UCSD-AML1 (cell line): ENCODE measurements around the gene AKR1C2.
"Not testable (repeated sequence)": the region's sequence is repeated elsewhere in the genome, so short reads cannot be mapped to it uniquely, and the experiment has no call there.

Experiments
- DNase-seq: peaks from one replicate; lab custom pipeline; 2025; ENCODE audit not compliant: unreplicated experiment; lab: John Stamatoyannopoulos, UW

AKR1C2 gene

DNA sequence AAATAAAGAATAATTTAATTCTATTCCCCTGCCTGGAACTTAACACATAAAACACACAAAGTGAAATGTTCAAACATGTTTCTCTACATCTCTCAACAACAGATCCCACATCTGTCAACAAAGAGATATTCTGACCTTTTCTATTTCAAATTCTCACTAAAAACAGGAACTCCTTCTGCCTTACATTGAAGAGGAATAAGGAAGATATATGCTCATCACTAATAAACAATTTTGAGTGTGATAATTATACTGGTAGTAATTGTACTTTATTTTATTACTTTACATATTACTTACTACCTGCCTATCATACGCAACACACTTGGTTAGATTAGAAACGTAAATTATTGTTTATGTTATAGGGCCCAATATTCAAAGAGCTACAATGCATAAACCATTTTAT, 13.4 kb downstream of the AKR1C2 start:
- DNase-seq: no peak

DNA sequence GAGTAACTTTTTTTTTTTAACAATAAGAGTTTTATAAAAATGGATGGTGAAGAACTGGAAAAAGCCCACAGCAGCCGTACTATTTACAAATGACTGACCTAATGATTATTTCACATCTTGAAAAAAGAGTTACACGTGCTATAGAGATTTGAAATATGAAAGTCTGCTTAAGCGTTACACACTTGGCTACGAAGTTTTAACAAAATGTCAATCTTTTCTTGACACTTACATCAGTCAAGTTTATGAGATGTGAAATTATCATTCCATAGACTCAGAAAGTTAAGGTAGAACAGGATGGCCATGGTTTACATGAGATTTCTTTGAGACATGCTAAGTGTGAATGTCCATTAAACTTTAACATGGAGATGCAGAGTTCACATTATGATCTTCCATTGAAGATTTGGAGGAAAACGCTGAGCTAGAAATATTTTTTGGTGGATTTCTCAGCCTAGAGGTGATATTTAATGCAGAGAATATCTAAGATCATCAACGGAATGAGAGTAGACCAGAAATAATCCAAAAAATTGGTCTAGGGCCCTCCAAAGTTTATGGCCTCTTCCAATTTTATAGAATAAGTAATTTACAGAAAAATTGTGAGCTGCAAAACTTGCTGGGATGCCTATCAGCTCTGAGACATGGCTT, 15.5 kb downstream of the AKR1C2 start:
- DNase-seq: not testable (repeated sequence)

DNA sequence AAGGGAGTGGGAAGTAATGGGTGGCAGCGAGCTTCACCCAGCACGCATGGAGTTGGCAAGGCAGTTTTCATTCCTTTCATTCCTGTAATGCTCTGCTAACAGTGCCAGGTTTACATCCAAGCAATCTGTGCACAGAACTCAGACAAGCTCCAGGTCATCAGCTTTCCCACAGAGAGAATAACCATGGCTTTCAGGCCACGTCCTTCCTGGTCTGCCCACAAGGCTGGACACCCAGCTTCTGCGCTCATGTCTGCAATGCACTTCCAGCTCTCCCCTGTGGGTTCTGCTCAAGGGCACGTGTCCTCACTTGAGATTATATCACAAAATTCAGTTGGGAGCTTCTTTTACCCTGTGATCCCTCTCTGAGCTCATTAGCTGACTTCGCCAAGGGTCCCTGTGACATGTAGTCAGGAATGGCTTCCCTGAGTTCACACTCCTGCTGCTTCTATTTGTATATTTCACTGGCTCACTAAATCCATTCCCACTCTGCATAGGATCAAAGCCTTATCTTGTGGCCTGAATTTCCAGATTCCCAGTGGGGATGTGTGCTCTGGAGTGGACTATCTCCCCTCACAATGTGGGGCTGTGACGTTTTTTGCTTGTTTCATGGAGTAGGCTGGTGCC, 18.6 kb downstream of the AKR1C2 start:
- no peak for DNase-seq

DNA sequence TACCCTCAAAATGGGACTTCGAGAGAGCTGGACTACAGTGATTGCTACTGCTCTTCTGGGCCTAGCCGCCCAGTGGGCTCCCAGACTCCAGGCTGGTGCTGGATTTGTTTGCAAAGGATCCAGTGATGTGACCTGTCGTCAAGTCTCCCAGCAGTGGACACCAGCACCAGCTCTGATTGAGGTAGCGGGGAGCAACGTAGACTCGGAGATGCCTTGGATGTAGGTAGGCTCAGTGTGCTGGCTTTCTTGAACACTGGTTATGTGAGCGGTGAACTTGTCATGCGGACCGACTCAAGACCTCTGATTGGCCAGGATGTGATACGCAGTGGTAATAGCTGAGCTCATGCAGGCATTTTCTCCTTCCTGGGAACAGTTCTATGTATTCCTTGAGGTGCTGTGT, 19.4 kb downstream of the AKR1C2 start:
- DNase-seq: no peak

DNA sequence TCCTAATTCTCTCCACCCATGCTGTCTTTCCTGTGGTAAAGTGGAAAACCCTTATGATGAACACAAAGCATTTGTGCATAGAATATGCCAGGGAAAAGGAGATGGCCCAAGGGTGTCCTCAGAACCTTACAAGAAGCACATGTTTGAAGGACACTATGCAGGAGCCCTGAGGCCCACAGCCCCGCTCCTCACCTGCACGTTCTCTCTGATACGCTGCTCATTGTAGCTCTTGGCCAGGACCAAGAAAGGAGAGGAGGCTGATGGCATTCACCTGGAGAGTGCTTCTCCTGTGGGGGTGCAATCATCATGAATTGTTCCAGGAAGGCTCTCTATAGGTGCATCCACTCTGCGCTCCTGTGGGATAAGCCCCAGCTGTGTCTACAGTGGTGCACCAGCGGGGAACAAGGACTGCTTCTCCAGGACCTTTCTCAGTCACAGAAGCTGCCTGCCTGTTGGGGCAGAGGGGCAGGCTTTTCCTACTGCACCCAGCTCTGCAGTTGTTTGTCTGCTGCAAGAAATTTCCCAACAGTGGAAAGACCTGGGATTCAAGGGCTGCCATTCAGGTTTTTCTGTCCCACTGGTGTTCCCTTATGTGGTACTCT, 19.9 kb downstream of the AKR1C2 start:
- DNase-seq: no peak

DNA sequence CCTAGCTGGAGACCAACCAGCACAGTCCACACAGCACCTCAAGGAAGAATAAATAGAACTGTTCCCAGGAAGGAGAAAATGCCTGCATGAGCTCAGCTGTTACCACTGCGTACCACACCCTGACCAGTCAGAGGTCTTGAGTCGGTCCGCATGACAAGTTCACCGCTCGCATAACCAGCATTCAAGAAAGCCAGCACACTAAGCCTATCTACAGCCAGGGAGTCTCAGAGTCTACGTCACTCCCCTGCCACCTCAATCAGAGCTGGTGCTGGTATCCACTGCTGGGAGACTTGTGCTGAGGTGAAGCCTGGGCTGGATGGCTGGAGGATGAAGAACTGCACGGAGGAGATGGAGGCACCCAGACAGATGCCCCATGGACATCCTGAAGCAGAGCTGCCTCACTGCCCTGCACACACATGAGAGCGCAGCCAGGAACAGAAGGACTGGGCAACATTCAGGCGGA, 20.9 kb downstream of the AKR1C2 start:
- DNase-seq: no peak

DNA sequence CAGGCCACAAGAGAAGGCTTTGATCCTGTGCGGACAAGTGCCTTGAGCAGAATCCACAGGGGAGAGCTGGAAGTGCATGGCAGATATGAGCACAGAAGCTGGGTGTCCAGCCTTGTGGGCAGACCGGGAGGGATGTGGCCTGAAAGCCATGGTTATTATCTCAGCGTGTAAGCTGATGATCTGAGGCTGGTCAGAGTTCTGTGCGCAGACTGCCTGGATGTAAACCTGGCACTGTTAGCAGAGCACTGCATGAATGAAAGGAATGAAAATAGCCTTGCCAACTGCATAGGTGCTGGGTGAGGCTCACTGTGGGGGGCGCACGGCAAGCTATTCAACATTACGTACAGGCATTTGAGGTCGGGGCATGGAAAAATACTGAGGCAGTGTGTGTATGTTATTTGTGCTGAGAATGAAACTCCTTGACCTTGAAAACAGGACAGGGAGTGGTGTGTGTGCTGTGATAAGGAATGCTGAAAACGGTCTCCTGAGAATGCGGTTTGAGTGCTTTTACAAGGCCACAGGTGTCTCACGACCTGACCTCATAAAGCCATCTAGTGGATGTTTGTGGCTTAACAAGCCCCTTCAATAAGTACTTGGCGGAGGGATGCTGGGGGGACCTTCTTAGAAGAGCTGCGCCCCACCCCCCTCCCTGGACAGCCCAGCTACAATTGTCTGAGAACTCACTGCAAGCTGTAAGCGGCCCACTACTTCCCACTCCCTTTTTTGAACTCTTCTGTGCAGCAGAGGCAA, 21.8 kb downstream of the AKR1C2 start:
- no peak for DNase-seq

DNA sequence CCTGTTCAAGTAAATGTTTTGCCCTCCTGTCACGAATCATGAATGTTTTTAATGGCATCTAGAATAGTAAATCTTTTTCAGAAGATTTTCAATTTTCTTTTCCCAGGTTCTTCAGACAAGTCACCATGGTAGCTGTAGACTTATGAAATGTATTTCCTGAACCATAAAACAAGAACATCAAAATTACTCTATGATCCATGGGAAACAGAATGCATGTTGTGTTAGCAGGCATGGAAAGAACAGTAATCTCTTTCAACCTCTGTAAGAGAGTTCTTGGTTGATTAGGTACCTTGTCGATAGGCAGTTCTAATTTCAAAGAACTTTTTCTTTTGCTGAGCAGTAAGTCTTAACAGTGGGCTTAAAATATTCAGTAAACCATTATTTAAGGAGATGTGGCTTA, 22.9 kb downstream of the AKR1C2 start:
- no peak for DNase-seq

DNA sequence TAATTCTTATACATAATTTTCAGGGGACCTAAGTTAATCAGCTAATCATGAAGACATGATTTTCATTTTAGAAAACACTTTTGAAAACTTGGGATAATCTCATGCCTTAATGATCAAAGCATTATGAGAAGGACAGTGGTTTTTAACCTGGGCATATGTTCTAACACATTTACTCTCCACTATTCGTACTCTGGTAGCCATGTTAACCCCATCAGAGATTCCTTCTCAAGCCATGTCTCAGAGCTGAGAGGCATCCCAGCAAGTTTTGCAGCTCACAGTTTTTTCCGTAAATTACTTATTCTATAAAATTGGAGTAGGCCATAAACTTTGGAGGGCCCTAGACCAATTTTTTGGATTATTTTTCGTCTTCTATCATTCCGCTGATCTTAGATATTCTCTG, 24.8 kb downstream of the AKR1C2 start:
- DNase-seq: no peak

DNA sequence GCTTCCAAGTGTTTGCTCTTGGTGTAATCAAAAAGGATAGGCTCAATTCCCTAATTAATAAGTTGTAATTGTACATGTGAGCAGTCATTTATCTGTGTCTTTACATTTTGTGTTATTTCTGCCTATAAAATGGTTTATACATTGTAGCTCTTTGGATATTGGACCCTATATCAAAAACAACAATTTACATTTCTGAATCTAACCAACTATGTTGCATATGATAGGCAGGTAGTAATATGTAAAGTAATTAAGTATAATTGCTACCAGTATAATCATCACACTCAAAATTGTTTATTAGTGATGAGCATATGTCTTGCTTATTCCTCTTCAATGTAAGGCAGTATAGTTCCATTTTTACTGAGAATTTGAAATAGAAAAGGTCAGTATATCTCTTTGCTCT, 26.6 kb downstream of the AKR1C2 start:
- no peak for DNase-seq

DNA sequence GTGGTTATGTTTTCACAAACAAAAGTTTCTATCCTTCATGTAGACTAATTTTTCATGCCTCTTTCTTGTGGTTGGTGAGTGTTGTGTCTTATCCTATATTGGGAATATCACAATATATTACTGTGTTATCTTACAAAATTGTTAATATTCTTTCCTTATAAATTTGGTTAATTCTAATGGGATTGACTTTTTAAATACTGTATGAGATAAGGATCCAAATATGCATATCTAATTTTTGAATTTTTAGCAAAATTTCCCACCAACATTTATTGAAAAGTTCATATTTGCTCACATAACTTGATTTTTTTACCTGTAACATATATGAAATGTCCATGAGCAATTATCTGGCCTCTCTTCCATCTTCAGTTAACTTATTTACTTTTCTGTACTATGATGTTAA, 29.3 kb downstream of the AKR1C2 start:
- not testable (repeated sequence) for DNase-seq

DNA sequence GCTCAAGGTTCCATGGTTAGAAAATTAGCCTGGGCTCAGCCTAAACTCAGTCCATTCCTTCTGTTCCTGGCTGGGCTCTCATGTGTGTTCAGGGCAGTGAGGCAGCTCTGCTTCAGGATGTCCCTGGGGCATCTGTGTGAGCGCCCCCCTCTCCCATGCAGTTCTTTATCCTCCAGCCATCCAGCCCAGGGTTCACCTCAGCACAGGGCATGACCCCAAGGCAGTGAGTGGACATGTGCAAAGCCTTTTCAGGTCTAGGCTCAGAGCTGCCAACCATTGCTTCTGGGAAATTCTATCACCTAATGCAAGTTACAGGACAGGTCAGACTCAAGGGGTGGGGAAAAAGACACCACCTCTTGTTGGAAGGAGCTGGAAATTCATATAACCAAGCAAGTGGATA, 30.4 kb downstream of the AKR1C2 start:
- not testable (repeated sequence) for DNase-seq

DNA sequence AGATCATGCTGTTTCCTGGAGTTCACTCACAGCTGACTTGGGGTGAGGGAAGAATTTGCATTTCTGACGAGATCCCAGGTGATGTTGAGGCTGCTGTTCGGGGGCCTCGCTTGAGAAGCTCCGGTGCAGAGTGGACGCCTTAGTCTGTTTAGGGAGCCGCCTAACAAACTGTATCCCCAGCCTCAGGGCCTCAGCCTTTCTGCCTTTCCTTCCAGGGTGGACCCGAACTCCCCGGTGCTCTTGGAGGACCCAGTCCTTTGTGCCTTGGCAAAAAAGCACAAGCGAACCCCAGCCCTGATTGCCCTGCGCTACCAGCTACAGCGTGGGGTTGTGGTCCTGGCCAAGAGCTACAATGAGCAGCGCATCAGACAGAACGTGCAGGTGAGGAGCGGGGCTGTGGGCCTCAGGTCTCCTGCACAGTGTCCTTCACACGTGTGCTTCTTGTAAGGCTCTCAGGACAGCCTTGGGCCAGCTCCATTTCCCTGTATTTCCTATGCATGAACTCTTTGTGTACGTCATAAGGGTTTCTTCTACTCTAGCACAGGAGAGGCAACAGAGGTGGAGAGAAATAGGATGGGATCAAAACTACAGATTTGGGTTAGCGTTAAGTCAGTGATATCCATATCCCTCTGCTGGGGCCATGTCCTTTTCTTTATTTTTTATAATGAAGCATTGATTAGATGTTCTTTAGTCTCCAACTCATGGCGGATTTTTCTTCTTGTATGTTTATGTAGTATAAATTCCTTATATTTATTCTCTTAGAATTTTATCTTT, 31.1 kb downstream of the AKR1C2 start:
- not testable (repeated sequence) for DNase-seq

DNA sequence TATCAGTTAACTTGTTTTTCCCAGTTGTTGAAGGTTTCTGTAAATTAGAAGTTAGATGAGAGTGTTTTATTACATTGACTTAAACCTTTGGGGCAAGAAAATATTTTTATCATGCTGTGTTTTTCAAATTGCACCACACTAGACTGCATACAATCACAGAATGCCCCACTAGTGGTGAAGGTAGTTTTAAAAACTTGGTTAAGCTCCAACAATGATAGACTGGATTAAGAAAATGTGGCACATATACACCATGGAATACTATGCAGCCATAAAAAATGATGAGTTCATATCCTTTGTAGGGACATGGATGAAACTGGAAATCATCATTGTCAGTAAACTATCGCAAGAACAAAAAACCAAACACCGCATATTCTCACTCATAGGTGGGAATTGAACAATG, 33.3 kb downstream of the AKR1C2 start:
- DNase-seq: not testable (repeated sequence)

DNA sequence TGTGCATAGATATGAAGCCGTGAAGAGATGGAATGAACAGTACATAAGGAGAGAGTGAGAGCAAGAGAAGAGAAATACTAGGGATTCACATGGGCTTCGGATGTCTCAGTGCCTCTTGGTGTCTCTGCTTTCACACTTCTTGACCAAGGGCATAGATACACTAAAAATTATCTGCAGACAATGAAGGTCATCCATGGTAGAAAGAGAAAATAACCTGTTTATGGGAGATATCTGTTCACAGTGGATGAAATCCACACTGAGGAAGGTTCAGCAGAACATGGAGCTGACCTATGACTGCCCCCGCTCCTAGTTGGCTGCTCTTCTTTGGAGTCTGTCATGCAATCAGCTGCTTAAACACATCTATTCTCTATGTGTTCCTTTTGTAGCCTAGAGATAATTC, 34.4 kb downstream of the AKR1C2 start:
- DNase-seq: not testable (repeated sequence)

DNA sequence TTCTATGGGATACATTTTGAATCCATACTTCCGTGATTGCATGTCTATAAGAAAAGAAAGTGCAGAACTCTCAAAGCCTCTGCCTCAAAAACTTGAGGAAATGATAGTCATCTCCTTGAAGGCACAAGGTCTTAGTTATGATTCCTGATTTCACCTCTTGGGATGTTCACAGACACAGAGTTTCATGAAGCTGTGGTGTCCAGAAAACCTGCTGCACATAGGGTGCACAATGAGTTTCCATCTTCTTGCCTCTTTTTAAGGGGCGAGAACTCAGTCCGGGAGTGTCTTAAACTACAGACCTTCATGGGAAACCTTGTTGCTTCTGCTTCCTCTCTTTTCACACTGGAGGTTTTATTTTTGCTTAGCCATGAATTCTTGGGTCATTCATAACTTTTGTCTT, 36.5 kb downstream of the AKR1C2 start:
- not testable (repeated sequence) for DNase-seq

DNA sequence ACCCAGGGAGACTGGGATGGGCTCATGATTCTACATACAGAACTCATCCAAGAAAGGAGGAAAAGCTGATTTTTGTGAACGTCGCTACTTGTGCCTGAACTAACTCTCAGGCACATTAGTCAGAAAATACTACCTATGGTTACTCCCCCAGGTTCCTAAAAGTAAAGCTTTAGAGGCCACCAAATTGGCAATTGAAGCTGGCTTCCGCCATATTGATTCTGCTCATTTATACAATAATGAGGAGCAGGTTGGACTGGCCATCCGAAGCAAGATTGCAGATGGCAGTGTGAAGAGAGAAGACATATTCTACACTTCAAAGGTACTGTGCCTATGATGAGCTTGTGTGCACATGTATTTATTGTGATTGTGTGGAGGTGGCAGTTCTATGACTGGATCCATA, 37.9 kb downstream of the AKR1C2 start:
- DNase-seq: not testable (repeated sequence)

DNA sequence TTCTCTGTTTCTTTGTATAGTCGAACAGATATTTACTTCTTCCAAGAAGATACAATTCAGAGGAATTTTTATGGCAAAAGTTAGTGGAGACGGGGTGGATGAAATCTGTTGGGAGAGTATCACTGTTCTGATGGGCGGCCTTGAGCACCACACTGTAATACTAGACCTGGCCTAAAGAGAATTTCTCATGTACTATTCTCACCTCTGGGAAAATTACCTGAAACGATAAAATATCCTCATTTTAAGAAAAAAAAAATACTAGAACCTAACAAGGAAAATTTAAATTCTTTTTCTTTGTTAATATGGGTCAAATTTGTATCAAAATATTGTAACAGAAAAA, 39.9 kb downstream of the AKR1C2 start:
- not testable (repeated sequence) for DNase-seq

DNA sequence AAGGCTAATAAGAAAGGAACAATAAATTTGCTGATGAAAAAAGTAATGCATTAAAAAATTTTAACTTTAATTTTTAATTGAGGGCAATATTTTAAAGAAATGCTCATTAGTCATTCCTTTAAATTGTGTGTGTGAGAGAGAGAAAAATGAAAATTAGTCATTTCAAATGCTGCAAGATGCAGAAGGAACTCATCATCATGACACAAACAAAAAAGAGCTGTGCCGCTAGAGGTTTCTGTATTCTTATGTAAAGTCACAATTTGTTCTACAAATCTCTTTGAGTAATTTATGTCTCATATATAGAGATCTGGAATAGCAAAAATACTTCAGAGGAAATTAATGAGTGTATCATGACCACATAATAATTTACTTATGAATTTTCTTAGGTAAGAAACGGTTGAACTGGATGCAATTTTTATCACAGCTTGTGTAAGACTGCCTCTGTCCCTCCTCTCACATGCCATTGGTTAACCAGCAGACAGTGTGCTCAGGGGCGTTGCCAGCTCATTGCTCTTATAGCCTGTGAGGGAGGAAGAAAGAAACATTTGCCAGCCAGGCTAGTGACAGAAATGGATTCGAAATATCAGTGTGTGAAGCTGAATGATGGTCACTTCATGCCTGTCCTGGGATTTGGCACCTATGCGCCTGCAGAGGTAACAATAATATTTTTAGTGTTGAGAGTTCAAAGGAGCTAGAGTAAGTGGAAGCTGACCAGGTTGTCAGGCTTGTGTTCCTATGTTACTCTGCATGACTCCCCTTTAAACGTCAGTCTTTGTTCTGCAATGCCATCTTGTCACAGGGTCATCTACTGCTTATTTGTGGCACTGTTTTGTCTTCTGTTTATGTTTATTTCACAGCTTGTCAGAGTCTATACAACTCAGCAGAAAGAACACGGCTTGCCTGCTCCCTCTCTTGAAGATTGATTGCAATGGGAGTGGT, 40.5 kb downstream of the AKR1C2 start, which contains the start of gene AKR1C1:
Gene AKR1C1, plus strand, starts transcription at position 540 of the 939 bp plus-strand sequence. Its CDS starts 30 bp downstream, at position 570.
- DNase-seq: not testable (repeated sequence)

DNA sequence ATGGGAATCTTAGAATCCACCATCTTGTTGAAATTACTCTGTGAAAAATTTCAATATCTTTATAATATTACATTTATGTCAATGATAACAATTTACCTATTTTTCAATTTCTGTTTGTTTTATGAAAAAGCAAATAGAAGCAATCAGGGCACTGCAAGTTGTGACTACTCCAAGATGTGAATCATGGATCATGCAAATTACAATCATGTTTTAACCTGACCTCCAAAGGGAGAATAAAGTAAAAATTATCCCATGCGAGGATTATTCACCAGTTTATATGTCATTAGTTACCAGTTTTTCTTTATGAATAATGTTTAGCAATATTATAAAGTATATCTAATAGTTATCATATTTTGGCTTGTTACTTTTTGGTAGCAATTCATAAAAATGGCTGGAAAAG, 41.3 kb downstream of the AKR1C2 start:
- not testable (repeated sequence) for DNase-seq
